ENCODE results near the gene ASAH2B.

The ASAH2B gene

DNA sequence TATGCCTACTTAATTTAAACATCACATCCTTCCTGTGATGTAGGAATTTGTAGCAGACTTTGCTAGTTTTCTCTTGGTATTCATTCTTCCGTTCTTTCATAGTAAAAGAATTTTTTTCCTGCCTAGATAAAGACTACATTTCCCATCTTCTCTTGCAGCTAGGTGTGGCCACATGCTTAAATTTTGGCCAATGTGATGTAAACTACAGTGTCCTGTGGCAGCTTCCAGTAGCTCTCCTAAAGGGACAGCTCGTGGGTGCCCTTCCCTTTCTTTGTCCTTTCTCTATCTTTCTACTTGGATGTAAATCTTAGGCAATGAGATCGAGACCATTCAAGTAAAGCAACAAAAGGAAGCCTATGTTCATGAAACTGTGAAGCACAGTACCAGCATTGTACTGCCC is 58.6 kb downstream of the ASAH2B start:
- no peak for DNase-seq (ENCODE audit: low read depth in 2 of 2)

DNA sequence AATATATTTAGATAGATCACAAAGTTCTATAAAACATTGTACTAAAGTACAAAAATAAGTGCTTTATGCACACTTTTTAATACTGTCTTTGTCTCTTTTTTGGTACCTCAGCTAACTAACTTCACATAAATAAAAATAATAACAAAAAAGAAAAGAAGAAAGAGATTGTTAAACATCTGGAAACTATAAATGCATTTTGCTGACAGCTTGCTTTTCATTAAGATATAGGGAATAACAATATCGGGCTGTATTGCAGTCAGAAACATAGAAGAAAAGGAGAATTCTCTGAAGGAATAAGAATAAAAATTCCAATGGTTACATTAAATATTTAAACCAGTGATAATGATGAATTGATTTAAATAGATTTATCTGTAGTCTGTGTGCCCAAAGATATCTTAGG is 59.9 kb downstream of the ASAH2B start:
- DNase-seq (ENCODE audit: low read depth in 2 of 2): no peak

DNA sequence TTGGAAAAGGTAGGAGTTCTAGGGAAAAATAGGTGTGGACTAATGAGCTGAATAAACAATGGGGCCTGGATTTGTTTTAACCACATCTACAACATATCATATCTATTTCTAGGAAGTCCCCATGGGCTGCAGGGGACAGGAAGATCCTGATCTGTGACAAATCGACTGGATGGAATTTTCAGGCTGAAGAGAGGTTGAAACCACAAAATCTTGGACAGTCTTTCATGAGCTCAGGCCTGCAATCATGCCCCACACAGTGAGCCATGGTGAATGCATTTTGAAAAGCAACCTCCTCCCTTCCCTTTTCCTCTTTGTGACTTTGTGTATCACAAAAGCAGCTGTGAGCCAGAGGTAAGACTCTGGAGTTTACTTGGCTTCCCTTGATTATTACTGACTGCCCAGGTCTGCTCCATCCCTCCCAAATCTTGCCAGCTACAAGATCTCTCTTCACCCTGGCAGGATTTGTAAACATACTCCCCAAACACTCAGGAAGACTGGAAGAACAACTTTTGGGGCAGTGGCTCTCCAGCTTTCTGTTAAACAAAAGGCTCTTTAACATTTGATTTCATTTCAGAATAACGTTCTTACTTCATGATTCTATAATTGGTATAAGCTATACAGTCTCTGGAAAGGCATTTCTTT is 66.4 kb downstream of the ASAH2B start:
- DNase-seq (ENCODE audit: low read depth in 2 of 2): no peak

DNA sequence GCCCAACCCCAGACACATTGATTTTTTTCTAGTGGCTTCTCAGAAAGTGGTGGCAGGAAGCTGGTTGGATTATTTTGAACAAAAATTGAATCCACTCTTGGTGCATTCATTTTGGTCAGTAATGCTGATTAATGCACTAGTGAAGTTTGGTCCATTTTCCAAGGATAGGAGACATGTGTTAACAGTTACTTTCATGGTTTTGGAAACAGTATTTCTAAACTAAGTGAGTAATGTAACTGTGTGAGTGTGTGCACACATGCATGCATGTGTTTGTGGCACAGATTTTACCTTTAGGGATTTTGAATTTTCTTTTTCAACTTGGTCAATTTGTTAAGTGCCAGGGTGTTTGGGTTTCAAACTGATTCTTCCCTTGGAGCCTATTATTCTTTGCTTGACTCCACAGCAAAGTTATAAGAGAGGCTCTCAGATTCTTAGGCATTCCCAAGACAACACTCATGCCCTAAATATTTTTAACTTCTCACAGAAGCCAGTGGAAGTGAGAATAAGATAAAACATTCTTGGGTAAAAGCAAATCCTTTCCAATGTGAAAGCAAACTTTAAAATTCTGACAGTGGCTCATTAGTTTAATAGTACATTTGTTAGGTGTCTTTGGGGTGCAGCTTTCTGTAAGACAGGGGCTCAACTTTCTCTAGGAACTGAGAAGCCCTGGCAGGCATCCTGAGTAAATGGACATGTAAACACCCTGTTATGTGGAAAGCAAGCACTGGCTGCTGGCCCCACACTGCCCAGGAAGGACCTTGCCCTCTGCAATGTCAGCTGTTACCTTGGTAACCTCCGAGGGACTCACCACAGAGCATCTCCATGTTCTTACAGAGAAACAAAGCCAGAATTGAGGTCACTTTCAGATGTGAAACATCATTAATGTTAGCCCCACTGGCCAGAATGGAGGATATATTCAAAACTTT is 68.4 kb downstream of the ASAH2B start:
- DNase-seq (ENCODE audit: low read depth in 2 of 2): no peak
